HuH-7 (cell line): ENCODE results near the gene INSRR.

ENCODE experiments used
- DNase-seq: peaks from one replicate; pipeline ENCODE4 v3.0.0; 2011; ENCODE audit warnings: low spot score

Gene INSRR

DNA sequence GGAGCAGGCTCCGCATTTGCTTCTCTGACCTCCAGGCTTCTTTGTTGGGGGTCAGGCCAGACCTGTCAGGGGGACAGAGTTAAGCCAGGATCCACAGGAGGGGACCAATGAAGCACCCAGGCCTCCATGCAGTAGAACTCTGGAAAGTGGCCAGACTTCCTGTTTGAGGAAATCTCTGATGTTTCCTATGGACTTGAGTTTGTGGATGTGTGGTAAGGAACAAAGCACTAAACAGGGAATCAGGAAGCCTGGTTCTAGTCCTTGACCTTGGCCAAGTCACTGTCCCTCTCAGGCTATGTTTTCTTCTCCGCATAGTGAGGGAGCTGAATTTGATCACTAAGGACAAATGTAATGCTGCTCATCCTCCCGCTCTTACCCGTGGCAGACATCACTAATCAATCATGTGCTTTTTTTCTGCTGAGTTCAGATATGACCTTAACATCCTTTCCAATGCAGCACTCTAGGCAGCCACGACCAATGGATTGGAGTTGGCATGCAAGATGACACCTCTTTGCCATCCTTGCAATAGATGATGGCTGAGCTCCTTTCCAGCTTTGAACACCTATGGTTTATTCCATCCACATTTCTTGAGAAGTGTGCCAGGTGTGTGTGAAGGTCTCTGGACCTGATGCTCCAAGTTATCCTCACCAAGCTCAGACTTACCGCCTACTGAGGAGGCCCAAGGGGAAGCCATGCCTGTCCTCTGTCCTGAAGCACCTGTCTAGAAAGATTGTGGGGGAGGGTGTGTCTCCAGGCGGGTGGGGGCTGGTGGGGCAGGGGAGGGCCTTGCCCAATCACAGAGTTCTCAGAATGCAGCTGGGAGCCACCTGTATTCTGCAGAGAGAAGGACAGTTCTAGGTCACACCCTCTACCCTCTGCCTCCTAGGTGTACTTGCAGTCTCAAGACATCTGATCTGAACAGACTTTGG, 52.1 kb downstream of the INSRR start:
- no peak for DNase-seq

DNA sequence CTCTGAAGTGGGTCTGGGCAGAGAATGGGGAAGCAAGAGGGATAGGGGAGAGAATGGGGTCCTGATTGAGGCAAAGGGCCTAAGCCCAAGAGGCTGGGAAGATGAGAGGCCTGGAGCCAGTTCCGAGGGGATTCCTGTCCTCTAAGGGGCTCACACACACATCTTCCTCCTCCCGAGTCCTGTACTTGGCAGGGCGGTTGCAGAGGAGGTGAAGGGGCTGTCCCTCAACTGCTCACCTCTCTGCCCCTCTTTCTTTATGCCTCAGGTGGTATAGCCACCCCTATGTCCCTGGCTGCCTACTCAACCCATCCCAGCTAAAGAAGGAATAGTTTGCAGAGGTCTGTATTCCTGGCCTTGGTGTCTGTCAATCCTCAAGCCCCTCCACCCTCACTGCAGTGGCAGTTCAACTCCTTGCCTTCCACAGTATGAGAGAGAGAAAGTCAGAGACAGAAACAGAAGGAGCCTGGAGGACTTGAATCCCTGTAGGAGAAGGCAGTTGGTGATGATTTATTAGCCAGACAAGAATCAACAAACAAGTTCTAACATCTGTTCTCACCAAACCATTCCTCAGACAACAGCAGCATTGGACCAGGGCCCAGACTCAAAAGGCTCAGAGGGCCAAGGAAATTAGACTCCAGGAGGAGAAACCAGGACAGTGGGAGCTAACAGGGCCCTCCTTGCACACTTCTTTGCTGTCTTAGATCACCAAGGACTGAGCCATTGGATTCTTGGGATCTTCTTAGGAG, 53.0 kb downstream of the INSRR start:
- no peak for DNase-seq

DNA sequence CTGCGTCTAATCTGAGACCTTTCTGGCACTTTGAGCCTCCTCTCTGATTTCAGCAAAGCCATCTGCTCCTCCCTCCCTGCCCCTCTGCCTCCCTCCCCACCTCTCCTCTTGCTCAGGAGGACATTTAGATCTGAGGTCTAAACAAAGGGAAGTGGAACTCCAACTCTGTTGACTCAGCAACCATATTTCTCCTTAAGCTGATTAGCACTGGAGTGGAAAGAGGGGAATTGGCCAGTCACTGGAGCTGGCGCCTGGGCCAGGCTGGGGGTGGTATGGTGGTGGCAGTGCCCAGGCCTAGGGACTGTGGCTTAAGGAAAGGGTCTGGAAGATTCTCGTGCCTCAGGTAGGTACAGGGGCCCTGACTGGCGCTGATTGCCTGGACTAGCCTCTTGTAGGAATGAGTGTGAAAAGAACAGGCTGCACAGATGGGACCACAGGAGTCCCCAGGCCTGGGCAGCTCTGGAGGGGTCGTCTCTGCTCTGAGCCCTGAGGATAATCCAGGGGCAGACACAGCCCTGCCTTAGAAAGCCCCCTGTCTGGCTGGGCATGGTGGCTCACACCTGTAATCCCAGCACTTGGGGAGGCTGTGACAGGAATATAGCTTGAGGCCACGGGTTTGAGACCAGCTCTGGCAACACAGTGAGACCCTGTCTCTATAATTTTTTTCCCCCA, 54.2 kb downstream of the INSRR start:
- no peak for DNase-seq

DNA sequence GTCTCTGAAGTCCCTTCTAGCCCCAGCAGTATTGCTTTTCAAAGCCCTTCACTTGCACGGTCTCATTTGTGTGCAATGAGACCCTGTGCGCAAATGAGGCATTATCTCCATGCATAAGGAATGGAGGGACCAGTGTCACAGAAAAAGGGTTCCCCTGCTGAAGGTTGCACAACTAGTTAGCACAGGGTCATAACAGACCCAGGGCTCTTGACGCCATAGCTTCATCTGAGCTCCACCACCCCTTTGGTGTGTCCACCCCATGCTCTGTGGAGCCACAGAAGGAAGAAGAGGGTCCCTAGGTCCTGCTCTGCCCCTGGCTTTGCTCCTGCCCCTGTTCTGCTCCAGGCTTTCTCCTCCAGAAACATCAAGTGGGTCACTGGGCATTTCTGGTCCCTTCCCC, 54.9 kb downstream of the INSRR start:
- no peak for DNase-seq

DNA sequence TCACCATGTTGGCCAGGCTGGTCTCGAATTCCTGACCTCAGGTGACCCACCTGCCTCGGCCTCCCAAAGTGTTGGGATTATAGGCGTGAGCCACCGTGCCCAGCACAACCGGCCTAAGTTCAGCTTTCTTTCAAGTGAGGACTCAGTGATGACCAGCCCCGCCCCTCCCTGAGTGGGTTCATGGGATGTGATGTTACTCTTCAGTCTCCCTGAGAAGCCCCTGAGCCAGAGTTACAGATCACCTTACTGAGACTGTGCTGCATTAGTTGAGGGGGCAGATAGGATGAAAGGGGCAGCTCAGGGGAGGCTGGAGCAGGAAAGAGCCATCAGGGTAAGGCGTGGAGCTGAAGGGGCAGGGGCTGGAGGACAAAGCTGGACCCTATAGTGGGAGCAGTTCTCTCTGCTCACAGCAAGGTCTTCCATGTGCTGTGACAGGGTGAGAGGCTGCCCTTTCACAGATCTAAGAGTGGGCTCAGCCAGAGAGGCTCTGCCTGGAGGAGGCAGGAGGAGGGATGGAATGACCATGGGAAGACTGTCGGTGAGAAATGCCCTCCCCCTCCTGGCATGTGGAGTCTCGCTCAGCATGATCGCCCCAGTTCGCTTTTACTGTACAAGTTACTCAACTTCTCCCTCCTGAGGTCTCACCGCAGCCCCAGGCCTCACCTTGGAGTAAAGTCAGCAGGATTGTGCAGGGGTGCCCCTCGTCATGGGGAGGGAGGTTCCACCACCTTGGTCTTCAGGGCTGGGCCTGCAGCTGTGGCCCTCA, 55.6 kb downstream of the INSRR start:
- DNase-seq = no peak

DNA sequence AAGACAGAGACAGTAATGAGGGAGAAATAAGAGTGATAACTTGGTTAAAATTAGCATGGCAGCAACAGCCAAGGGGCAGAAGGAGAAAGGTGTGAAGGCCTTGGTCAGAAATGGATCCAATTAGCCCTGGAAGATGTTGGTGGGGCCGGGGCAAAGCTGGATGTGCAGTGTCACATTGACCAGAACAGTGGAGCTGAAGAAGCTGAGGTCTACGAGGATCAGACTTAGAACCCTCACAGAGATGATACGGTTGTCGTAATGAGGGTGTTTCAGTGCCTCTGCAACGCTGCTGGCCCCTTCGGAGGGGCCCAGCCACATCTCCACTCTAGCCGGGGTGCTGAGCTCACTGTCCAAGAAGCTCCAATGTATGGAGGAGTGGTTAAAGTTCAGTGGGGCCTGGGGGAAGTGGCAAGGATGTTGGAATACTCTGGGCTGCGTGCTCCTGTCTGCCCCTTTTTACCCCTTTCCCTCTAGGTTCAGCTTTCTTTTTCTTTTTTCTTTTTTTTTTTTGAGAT, 56.4 kb downstream of the INSRR start:
- DNase-seq = no peak

DNA sequence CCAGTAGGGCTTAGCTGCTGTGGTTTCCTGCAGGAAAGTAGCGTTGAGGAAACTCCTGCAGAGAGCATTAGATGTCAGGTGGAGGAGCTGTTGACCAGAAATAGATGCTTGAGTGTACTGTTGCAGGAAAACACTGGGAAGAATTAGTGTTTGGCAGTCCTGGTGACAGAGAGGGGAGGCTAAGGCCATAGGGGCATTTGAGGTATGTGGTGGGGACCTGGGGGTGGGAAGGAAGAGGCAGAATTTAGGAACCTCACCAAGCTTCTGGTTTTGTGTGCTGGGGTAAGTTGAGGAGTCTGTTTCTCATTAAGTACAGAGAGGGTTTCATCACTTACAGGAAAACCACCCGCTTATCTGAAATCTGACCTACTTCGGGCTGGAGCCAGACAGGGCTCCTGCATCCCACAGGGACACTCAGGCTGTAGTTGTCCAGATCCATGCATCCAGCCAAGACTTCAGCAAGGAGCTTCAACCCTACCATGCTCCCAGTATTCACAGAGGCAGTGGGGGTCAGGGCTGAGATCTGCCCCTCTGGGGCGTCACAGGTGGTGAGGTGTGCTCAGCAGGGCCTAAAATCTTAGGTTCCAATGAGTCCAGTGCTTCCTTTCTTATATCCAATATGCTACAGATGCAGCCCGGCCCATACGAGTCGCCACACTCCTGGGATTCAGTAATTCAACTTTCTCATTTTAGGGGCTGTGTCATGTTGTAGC, 57.4 kb downstream of the INSRR start:
- DNase-seq = no peak

DNA sequence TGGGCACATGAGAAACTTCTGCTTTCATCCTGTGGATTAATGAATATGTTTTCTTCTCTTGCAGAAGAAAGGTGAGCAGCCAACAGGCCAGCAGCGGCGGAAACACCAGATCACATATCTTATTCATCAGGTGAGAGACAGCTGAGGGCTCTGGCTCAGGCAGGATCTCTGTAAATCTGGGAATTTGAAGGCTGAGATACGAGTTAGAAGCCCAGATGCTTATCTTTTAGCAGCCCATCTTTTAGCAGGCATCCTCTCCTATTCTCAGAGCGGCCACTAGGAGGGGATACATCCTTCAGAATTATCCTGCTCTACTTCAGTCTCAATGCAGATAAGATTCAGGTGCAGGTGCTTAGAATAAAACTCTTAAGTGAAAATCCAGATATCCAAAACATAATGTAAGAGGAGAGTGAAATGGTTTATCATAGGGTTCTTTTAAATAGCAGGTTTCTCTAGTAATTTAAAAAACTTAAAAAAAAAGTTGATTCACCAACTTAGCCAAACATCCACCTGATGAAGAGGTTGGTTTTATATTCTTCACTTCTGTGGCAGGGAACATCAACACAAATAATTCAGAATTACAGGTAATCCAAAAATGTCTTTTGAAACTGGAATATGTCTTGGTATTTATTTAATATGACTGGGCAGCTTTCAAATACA, 61.6 kb downstream of the INSRR start:
- DNase-seq = peak; percentile 68

DNA sequence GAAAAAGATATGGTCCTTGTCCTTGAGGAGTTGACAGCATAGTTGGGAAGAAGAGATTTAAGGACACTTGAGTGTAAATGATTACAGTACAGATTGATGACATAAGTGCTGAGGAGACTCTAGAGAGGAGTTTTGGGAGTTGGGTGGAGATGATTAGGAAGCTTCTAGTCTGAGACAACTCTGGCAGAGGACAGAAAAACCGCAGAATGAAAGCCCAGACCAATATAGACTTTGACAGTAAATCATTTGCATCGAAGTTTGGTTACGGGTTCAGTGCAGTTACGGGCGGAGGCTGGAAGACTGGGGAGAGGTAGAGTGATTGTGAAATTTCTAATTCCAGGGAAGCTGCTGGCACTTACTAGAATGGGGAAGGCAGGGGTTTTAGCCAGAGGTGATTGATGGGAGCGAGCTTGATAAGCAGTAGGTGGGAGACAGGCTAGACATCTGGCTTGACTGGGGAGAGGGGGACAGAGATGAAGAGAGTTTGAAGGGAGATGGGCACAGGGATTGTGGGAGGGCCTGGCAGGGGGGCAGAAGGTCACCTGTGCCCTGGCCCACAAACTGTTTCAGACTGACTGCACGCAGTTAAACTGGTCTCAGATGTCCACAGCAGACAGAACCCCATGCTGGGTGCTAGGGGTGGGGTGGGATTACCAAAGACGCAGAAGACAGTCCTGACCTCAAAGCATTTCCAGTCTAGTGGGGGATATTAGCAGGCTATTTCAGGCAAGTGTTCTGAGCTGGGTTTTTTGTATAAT, 62.4 kb downstream of the INSRR start:
- no peak for DNase-seq

DNA sequence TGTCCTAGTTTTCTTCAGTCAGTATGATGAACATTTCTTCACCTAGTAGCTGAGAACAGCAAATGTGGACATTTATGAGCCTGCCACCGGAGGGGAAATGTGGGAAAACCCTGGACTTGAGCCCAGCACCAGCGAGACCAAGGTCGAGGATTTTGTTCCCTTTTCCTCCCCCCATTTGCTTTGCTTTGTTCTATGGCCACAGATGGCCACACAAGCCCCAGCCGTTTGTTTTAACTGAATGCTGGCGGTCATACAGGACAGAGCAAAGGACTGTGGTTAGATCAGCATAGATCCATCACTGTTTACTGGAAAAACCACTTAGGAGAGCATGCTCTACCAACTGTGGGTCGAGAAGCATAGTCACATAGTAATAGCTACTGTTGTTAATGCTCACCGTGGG, 63.1 kb downstream of the INSRR start:
- no peak for DNase-seq

DNA sequence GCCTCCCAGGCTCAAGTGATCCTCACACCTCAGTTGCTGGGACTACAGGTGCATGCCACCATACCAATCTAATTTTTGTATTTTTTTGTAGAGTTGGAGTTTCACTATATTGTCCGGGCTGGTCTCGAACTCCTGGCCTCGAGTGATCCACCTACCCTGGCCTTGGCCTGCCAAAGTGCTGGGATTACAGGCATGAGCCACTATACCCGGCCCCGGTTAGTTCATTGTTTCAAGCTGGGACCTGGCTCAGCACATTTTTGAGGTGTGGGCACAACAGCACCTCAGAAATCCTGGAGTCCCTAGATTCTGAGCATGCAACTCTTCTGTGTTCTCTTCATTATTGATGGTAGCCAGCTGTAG, 63.6 kb downstream of the INSRR start:
- no peak for DNase-seq

DNA sequence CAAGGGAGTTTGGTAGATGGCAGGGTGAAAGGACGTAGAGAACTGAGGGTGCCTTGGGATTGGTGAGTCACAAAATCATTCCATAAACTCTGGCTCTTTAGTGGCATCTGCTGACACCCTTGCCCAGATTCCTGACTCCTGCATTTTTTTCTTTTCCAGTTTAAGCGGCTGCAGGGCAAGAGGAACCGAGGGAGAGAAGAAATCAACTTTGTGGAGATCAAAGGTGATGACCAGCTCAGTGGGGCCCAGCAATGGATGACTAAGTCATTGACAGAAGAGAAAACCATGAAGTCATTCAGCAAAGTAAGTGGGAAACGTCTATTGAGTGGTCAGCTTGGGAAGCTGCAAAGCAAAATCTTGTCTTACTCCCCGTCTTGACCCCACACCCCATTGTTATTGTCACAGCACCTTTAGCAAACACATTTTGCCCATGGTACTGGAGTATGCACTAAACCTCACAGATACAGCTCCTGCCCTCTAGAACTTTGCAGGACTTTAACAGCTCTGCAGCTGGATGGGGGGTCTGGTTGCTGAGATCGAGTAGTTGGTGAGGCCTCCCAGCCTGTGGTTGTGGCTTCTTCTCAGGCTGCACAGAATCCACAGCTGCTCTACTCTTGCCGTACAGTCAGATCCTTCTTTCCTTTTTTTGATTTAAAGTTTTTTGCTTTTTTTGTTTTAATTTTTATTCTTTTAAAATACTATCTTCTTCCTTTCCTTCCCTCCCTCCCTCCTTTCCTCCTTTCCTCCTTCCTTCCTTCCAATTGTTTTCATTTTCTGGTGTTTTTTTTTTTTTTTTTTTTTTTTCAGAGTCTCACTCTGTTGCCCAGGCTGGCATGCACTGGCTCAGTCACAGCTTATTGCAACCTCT, 64.2 kb downstream of the INSRR start:
- DNase-seq = no peak
